ENCODE measurements around the gene TRUB2. TPM values are rescaled to one million over a fixed set of nuclear protein-coding genes. Genes with fewer than 3 reads are reported as not detected.
A peak's percentile ranks its signal among the peaks of the same experiment; 100 is the strongest.

Gene TRUB2
- total and polyA plus RNA-seq, 2 donors (not counting 1 experiment from before 2014, with no cell fraction given) = 7.6 to 21.5 TPM

DNA sequence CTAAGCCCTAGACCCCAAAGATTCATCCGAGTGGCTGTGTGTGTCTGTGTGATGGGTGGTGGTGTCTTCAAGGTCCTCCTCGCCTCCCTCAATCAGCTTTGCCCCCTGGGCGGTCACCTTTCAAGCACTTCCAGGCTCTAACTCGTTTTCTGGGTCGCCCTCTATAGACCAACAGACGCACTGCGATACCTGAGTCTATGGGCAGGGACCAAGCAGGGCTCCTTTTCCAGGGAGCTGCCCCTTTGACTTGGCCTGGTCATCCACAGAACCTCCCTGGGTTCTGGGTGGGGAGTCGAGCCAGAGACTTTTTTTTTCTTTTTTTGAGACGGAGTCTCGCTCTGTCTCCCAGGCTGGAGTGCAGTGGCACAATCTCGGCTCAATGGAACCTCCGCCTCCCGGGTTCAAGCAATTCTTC is 19.2 kb upstream of the TRUB2 start:
- Histone ChIP-seq H3K4me2 (replicated peaks; ENCODE audit: low read depth, low read length, poor library complexity, severe bottlenecking) (peak overlapping the region; percentile 99), H3K4me1 (ENCODE audit: control insufficient read depth in 2 of 2, insufficient read depth in 2 of 2, low read length in 2 of 2) (peaks cover 11 to 15% of the 10 kb centered on the region in 2 donors), H3K79me2 (ENCODE audit: control insufficient read depth, insufficient read depth, low read length) (peaks cover 5% of the 10 kb centered on the region), H4K20me1 (ENCODE audit: control insufficient read depth, insufficient read depth, low read length, poor library complexity, severe bottlenecking) (no peaks in the 10 kb centered on the region), H3K9me3 (ENCODE audit: control extremely low read depth in 1 of 3, control insufficient read depth in 2 of 3, insufficient read depth in 1 of 3, low read length in 2 of 3) (no peaks in the 10 kb centered on the region), H3K36me3 (replicated peaks in 1 of 2; ENCODE audit: control extremely low read depth in 1 of 2, control insufficient read depth in 1 of 2, extremely low read depth in 1 of 2, insufficient read depth in 2 of 2, low read length in 1 of 2) (peaks cover 0 to 18% of the 10 kb centered on the region in 2 experiments), H3K27ac (ENCODE audit: low read length in 2 of 2) (peak overlapping the region in 1 of 2 donors; percentile 28), H3K27me3 (replicated peaks in 1 of 4; ENCODE audit: control extremely low read depth in 1 of 4, control insufficient read depth in 3 of 4, insufficient read depth in 4 of 4, low read length in 3 of 4) (no peaks in the 10 kb centered on the region), H2AFZ (ENCODE audit: insufficient read depth, low read depth, low read length, poor library complexity, severe bottlenecking) (peak overlapping the region; percentile 87), H3K9ac (ENCODE audit: low read length) (peak overlapping the region; percentile 77), H3K4me3 (ENCODE audit: control extremely low read depth in 1 of 5, extremely low read depth in 1 of 5, insufficient read depth in 1 of 5, low read depth in 2 of 5, low read length in 4 of 5) (peak overlapping the region; percentile 46 to 80 (median 70))
- Mint-ChIP-seq H3K27ac (peak overlapping the region; percentile 91), H3K9me3 (ENCODE audit: insufficient read depth) (no peaks in the 10 kb centered on the region), H3K4me1 (peaks cover 9% of the 10 kb centered on the region), H3K4me3 (peak overlapping the region; percentile 98), H3K27me3 (no peaks in the 10 kb centered on the region)
- DNase-seq (peak; percentile 74), ATAC-seq (ENCODE audit: low read depth) (peak; percentile 39)
- TF ChIP-seq, protein P1, sequence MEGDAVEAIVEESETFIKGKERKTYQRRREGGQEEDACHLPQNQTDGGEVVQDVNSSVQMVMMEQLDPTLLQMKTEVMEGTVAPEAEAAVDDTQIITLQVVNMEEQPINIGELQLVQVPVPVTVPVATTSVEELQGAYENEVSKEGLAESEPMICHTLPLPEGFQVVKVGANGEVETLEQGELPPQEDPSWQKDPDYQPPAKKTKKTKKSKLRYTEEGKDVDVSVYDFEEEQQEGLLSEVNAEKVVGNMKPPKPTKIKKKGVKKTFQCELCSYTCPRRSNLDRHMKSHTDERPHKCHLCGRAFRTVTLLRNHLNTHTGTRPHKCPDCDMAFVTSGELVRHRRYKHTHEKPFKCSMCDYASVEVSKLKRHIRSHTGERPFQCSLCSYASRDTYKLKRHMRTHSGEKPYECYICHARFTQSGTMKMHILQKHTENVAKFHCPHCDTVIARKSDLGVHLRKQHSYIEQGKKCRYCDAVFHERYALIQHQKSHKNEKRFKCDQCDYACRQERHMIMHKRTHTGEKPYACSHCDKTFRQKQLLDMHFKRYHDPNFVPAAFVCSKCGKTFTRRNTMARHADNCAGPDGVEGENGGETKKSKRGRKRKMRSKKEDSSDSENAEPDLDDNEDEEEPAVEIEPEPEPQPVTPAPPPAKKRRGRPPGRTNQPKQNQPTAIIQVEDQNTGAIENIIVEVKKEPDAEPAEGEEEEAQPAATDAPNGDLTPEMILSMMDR (IDR thresholded peaks at IDR 0.05) = peak; percentile 66
- TF ChIP-seq EZH2 (IDR thresholded peaks at IDR 0.05; ENCODE audit: borderline replicate concordance, insufficient read depth, low read depth, low read length, poor library complexity, severe bottlenecking) = no peak
- POLR2A ChIA-PET = interaction anchor here (0.6 to 1.3 kb wide), 3 partner anchors 30 to 1463 kb away, joined by 5 to 7 read pairs (median 6); partner anchors contain the start of gene URM1
- 37% methylated on average over 10 of the region's 13 CpGs for WGBS (ENCODE audit: insufficient coverage)
- intact Hi-C loops (cut with micrococcal nuclease) = loop anchor here (1.0 to 5.0 kb wide), 3 partner anchors 46 to 214 kb away; partner anchors contain the start of gene PTGES2
- CTCF ChIA-PET = interaction anchor here (0.5 to 1.8 kb wide), 14 partner anchors 11 to 173 kb away, joined by 3 to 13 read pairs (median 3); partner anchors contain the start of genes COQ4 and URM1

All from B cell (primary cell).